ENCODE data around the gene BOLA3.

DNA sequence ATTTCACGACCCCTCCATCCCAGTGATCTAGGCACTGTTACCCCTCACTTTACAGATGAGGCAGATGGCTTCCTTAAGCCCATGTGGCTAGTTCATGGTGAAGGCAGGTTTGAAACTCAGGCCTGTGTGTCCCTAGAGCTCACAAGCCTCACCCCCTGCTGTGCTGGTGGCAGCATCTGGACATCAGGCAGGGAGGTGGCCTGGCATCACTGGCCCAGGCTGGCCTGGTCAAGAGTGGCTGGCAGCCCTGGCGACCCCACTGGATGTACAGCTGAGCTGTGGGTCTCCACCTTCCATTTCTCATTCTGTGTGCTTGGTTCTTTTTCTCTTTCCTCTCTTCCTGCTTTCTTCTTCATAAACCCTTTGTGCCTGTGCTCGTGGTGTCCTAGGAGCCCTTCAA lies 56.3 kb downstream of the BOLA3 start:
- no peak for TF ChIP-seq CTCF (IDR thresholded peaks at IDR 0.05; ENCODE audit: insufficient read depth, low read depth, low read length)
- TF ChIP-seq EZH2 (IDR thresholded peaks at IDR 0.05; ENCODE audit: insufficient read depth, low read length), result no peak
